Activated naive CD4-positive, alpha-beta T cell treated with anti-CD3 and anti-CD28 coated beads, Interleukin-2, amount 10 ng/mL, durations not matched to agents 7 days and 5 days (primary cell): ENCODE data around the gene NAXE.
A peak's percentile ranks its signal among the peaks of the same experiment; 100 is the strongest.
"Not testable (repeated sequence)": the region's sequence is repeated elsewhere in the genome, so short reads cannot be mapped to it uniquely, and the experiment has no call there.

Experiments used
- CTCF ChIA-PET: fragments of 350-600 bp; sonication (Branson Sonifier 250); formaldehyde crosslinking; loops from one replicate; lab custom pipeline; 2021; ENCODE audit warnings: antibody characterized with exemption; lab: Charles Lee
- DNase-seq: peaks from one replicate; pipeline ENCODE4 v3.0.0-alpha.2; 2020
- H3K27ac Mint-ChIP-seq: one replicate; pipeline ENCODE4 v1.8.0; 2021; ENCODE audit warnings: mild to moderate bottlenecking, moderate library complexity, mixed read lengths
- H3K27me3 Mint-ChIP-seq: one replicate; pipeline ENCODE4 v1.8.0; 2021; ENCODE audit warnings: mild to moderate bottlenecking, mixed read lengths
- H3K36me3 Mint-ChIP-seq: one replicate; pipeline ENCODE4 v1.8.0; 2021; ENCODE audit warnings: mixed read lengths
- H3K4me1 Mint-ChIP-seq: one replicate; pipeline ENCODE4 v1.8.0; 2021; ENCODE audit warnings: mixed read lengths
- H3K4me3 Mint-ChIP-seq: one replicate; pipeline ENCODE4 v1.8.0; 2021; ENCODE audit warnings: mild to moderate bottlenecking, moderate library complexity, mixed read lengths
- H3K9me3 Mint-ChIP-seq: one replicate; pipeline ENCODE4 v1.8.0; 2021; ENCODE audit warnings: mixed read lengths

The NAXE gene

DNA sequence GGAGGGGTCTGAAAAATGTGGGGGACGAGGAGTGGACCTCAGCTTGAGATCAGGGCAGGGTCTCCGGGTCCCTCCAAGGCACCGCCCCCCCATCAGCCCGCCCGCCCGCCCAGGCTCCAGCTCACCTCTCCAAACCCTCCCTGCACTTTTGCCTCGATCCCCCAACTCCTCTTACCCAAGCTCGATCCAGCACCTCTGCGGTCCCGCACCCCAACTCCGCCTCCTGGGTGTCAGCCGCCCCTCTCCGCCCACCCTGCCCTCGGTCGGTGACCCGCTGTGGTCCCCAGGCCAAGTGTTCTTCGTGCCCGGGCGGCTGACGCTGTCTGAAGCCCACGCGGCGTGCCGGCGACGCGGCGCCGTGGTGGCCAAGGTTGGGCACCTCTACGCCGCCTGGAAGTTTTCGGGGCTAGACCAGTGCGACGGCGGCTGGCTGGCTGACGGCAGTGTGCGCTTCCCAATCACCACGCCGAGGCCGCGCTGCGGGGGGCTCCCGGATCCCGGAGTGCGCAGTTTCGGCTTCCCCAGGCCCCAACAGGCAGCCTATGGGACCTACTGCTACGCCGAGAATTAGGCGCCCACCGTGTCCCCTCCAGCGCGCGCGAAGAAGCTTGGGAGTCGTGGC is 33.3 kb downstream of the NAXE start:
- DNase-seq: no peak
- no peak overlapping the region for H3K27ac Mint-ChIP-seq
- peaks cover 83% of the 10 kb centered on the region for H3K27me3 Mint-ChIP-seq
- H3K4me3 Mint-ChIP-seq: peak overlapping the region; percentile 15
- H3K36me3 Mint-ChIP-seq: no peaks in the 10 kb centered on the region
- CTCF ChIA-PET: interaction anchor here (0.8 to 11.6 kb wide), 25 partner anchors 10 to 265 kb away, joined by 3 to 264 read pairs (median 5); partner anchors contain the start of genes BCAN, CRABP2 and NES
- no peaks in the 10 kb centered on the region for H3K9me3 Mint-ChIP-seq
- H3K4me1 Mint-ChIP-seq: peaks cover 12% of the 10 kb centered on the region

DNA sequence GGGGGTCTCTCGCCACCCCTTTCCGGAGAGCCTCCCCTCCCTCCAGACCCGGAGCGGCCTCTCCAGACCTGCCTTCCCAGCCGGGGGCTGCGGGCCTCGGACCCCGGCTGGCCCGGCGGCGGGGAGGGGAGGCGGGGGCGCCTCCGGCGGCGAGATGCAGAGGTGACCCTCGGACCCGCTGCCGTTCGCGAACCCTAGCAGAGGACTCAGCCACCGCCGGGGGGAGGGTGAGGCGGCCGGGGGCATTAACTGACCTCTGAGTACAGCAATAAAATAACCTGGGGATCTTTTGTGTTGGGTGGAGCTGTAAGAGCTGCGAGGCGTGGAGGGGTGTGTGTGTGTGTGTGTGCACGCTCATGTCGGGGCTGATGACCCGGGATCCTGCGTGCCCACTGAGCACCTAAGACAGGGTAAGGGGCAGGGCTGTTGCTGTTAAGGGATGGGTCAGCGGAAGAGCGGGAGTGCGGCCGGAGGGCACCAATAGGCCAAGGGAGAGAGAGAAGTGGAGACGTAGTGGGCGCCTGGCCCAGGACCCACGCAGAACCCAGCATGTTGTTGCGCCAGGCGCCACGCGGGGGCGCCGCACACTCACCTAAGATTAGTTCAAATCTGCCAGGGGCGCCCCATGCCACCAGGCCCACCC is 34.0 kb downstream of the NAXE start:
- DNase-seq: peak; percentile 74
- CTCF ChIA-PET: interaction anchor here (0.9 to 11.6 kb wide), 10 partner anchors 8 to 265 kb away, joined by 3 to 264 read pairs (median 12); partner anchors contain the start of genes BCAN and NES
- Mint-ChIP-seq H3K4me1 (peaks cover 12% of the 10 kb centered on the region), H3K9me3 (no peaks in the 10 kb centered on the region), H3K4me3 (peak overlapping the region; percentile 4), H3K27ac (peak overlapping the region; percentile 31), H3K36me3 (no peaks in the 10 kb centered on the region), H3K27me3 (peaks cover 84% of the 10 kb centered on the region)

DNA sequence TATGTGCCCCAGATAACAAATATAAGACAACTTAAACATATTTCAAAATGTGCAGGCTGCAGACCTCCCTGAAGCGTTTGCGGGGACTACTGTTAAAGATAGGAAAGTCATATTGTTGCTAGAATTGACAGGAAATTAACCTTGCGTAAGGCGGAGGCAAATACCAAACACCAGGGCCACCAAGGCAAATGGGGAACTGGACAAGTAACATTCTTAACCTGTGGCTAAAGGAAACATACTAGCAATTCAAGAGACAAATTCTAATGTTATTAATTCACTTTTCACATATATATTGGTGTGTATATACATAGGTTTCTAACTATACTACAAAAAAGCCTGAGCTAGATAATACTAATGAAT is 34.5 kb downstream of the NAXE start:
- CTCF ChIA-PET: interaction anchor here (0.6 to 11.6 kb wide), 15 partner anchors 9 to 264 kb away, joined by 3 to 264 read pairs (median 8); partner anchors contain the start of genes BCAN and NES
- Mint-ChIP-seq H3K36me3 (no peaks in the 10 kb centered on the region), H3K4me1 (peaks cover 12% of the 10 kb centered on the region), H3K4me3 (no peak overlapping the region), H3K27me3 (peaks cover 84% of the 10 kb centered on the region), H3K9me3 (no peaks in the 10 kb centered on the region), H3K27ac (no peak overlapping the region)
- DNase-seq: no peak

DNA sequence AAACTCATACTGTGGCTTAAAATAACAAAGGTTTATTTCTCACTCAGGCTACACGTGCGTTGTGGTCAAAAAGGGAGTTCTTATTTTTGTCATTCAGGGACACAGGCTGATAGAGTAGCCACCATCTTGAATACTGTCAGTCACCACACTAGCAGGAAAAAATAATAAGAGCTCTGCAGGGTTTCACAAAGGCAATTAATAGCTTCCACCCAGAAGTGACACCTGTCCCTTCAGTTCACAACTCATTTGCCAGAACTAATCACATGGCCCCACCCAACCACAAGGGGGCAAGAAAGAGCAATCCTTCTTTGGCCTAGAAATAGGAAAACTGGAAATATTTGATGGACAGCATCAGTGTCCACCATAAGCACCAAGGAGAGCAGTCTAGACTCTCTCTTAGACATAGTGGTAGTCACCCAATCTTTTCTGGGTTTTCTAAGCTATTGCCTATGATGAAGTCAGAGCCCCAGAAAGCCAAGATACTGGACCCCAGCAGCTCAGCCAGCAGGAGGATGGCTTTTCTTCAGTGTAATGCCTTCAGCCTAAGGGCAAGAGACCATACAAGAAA is 35.8 kb downstream of the NAXE start:
- DNase-seq: peak; percentile 65
- CTCF ChIA-PET: interaction anchor here (0.6 to 11.6 kb wide), 28 partner anchors 10 to 490 kb away, joined by 3 to 264 read pairs (median 5); partner anchors contain the start of genes BCAN, CRABP2 and NES
- peaks cover 12% of the 10 kb centered on the region for H3K4me1 Mint-ChIP-seq
- H3K27me3 Mint-ChIP-seq: peaks cover 84% of the 10 kb centered on the region
- H3K4me3 Mint-ChIP-seq: no peak overlapping the region
- H3K36me3 Mint-ChIP-seq: no peaks in the 10 kb centered on the region
- H3K27ac Mint-ChIP-seq: no peak overlapping the region
- H3K9me3 Mint-ChIP-seq: no peaks in the 10 kb centered on the region

DNA sequence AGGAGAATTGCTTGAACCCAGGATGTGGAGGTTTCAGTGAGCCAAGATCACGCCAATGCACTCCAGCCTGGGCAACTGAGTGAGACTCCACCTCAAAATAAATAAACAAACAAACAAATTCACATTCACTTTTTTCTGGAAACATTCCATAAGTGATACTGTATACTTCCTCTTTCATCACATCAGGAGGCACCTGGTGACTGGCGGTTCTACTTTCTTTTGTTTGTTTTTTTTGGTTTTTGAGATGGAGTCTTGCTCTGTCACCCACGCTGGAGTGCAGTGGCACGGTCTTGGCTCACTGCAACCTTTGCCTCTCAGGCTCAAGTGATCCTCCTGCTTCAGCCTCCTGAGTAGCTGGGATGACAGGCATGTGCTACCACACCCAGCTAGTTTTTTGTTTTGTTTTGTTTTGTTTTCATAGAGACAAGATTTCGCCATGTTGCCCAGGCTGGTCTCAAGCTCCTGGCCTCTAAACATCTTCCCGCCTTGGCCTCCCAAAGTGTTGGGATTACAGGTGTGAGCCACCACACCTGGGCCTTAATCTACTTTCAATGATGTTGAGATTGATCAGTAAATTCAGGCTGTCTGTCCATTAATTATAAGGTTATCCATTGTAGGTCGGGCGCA is 38.4 kb downstream of the NAXE start:
- no peak for DNase-seq
- no peak overlapping the region for H3K27ac Mint-ChIP-seq

DNA sequence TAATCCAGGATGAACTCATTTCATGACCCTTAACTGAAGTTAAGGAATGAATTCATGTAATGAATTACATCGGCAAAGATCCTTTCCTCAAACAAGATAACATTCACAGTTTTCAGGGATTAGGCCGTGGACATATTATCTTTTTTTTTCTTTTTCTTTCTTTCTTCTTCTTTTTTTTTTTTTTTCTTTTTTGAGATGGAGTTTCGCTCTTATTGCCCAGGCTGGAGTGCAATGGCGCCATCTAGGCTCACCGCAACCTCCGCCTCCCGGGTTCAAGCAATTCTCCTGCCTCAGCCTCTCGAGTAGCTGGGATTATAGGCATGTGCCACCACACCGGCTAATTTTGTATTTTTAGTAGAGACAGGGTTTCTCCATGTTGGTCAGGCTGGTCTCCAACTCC is 39.6 kb downstream of the NAXE start:
- peaks cover 80% of the 10 kb centered on the region for H3K27me3 Mint-ChIP-seq
- H3K4me1 Mint-ChIP-seq, DNase-seq, H3K27ac Mint-ChIP-seq, H3K36me3 Mint-ChIP-seq, H3K9me3 Mint-ChIP-seq, H3K4me3 Mint-ChIP-seq: not testable (repeated sequence)
- CTCF ChIA-PET: interaction anchor here (0.6 to 11.6 kb wide), 6 partner anchors 12 to 258 kb away, joined by 3 to 264 read pairs (median 4); partner anchors contain the start of gene HAPLN2

More for the DNA sequence above, 38.4 kb downstream of the NAXE start:
- peaks cover 8% of the 10 kb centered on the region for H3K4me1 Mint-ChIP-seq
- H3K9me3 Mint-ChIP-seq: no peaks in the 10 kb centered on the region
- no peak overlapping the region for H3K4me3 Mint-ChIP-seq
- no peaks in the 10 kb centered on the region for H3K36me3 Mint-ChIP-seq
- peaks cover 82% of the 10 kb centered on the region for H3K27me3 Mint-ChIP-seq
- CTCF ChIA-PET: interaction anchor here (0.6 to 11.6 kb wide), 8 partner anchors 10 to 1398 kb away, joined by 3 to 264 read pairs (median 4); partner anchors contain the start of genes CRABP2 and HAPLN2

DNA sequence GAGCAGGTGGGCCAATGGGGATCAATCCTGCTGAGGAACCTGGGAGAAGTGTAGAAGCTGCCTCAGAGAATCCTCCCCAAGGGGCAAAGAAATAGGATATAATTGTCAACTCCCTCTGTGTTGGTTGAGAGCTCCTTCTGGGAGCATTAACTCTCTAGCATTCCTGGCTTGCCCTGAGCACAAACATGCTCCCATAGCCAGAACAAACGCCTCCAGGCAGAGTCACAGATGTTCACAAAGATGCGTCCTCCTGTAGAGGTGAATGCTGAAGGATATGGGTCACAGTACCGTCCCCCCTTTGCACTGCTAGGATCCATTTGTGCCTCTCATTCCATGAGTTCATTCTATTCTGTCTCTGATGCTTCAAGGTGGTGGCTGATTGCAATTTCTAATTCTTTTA is 40.8 kb downstream of the NAXE start:
- no peak for DNase-seq
- no peaks in the 10 kb centered on the region for H3K9me3 Mint-ChIP-seq
- peaks cover 87% of the 10 kb centered on the region for H3K27me3 Mint-ChIP-seq
- no peak overlapping the region for H3K27ac Mint-ChIP-seq
- H3K4me3 Mint-ChIP-seq: no peak overlapping the region
- H3K4me1 Mint-ChIP-seq: no peaks in the 10 kb centered on the region
- CTCF ChIA-PET: interaction anchor here (1.3 to 11.6 kb wide), 2 partner anchors 26 to 46 kb away, joined by 4 to 264 read pairs; no protein-coding TSS in a partner anchor
- H3K36me3 Mint-ChIP-seq: no peaks in the 10 kb centered on the region

DNA sequence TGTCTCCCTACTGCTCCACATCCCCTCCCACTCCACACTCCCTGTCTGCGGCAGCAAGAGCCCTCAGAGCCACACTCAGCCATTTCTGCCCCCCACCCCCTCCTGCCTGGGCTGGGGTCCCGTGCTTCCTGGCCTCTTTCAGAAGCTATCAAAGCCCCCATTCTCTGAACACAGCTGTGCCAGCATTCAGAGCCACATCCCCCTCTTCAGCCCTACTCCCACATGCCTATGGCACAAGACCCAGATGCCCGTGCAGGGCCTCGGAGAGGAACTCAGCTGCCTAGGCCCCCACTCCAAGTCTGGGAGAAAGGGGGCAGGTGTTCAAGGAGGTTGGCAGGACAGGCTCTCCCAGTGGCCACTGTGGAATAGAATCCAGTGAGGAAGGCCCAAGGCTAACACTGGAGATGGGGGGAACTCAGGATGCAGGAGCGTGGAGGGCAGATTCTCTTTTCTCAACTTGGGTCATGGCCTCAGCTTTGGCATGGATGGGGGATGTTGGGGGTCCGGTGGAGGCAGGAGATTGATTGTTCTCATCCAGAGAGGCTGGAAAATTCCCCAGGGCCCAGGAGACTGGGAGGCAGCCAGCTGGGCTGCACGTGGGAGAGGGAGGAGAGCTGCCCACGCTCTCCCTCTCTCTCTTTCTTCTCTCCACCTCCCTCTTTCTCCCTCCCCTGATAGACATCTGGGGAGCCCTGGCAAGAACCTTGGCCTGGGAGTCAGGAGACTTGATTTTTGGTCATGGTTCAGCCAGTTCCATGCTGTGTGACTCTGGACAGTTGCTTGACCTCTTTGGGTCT is 46.8 kb downstream of the NAXE start:
- Mint-ChIP-seq H3K4me1 (peaks cover 18% of the 10 kb centered on the region), H3K27me3 (peaks cover 89% of the 10 kb centered on the region), H3K27ac (no peak overlapping the region), H3K4me3 (no peak overlapping the region), H3K9me3 (no peaks in the 10 kb centered on the region), H3K36me3 (no peaks in the 10 kb centered on the region)
- CTCF ChIA-PET: interaction anchor here (0.9 kb wide), 1 partner anchor 14 kb away, joined by 3 read pairs; no protein-coding TSS in a partner anchor
- no peak for DNase-seq

DNA sequence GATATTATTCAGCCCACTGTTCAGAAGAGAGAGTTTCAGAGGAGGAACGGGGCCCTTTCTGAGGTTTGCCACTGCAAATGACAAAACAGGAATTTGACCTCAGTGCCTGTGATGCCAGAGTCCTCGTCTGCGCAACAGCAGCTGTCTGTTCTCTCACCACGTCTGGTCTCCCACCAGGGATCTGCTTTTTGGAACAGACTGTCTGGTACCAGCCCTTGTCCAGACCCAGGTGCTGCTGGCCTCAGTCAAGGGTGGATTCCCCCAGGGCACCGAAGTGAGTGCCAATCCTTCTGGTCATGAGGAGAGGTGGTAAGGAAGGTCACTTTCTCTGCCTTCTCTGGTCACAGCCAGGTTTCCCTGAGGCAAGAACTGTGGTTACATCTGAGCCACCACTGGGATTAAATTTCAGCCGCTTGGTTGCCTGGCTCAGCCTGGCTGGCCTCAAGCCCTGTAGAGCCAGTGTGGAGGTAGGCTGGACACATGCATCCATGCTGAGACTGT is 48.1 kb downstream of the NAXE start:
- no peaks in the 10 kb centered on the region for H3K36me3 Mint-ChIP-seq
- H3K9me3 Mint-ChIP-seq: no peaks in the 10 kb centered on the region
- DNase-seq: no peak
- no peak overlapping the region for H3K4me3 Mint-ChIP-seq
- peaks cover 91% of the 10 kb centered on the region for H3K27me3 Mint-ChIP-seq
- peaks cover 30% of the 10 kb centered on the region for H3K4me1 Mint-ChIP-seq
- no peak overlapping the region for H3K27ac Mint-ChIP-seq
- CTCF ChIA-PET: interaction anchor here (1.0 to 1.5 kb wide), 3 partner anchors 12 to 50 kb away, joined by 3 to 5 read pairs (median 4); no protein-coding TSS in a partner anchor

DNA sequence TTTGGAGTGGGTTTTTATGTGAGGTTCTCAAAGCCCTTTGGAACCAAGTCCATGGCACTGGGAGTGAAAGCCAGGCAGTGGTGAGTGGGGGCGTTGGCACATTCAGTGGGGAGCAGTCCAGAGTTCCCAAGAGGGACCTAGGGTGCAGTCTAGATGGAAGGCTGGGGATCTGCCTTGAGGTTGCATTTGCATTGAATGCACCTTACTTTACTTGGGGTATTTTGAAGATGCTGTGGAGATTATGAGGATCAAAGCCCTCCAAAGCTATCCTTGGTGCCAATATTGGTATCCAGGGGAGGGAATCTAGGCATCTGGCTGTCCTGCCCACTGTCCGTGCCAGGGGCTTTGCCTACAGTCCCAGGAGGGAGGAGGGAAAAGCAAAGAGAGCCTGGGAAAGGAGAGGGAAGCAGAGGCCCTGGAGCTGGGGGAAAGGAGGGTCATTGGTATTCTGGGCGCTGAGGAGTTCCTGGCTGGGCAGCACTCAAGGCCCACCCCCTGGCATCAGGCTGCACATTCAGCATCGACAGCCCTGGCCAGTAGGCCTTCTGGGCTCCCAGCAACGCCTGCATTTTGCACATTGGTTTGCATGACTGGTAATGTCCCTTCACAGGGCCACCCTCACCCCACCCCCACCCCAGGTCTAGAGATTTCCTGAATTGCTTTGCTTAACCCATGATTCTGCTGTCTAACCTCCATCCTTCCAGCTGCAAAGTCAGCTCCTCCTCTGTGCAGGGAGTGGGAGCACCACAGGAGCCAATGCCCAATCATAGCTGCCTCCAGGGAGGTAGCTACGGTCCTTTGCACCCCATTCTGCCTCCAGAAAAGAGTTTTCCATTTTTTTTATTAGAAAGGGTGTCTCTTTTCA is 49.5 kb downstream of the NAXE start:
- H3K4me1 Mint-ChIP-seq: peaks cover 33% of the 10 kb centered on the region
- no peaks in the 10 kb centered on the region for H3K9me3 Mint-ChIP-seq
- H3K36me3 Mint-ChIP-seq: no peaks in the 10 kb centered on the region
- no peak overlapping the region for H3K4me3 Mint-ChIP-seq
- DNase-seq: no peak
- H3K27me3 Mint-ChIP-seq: peaks cover 94% of the 10 kb centered on the region
- CTCF ChIA-PET: interaction anchor here (1.0 to 5.5 kb wide), 4 partner anchors 14 to 36 kb away, joined by 3 to 47 read pairs (median 10); no protein-coding TSS in a partner anchor
- no peak overlapping the region for H3K27ac Mint-ChIP-seq

DNA sequence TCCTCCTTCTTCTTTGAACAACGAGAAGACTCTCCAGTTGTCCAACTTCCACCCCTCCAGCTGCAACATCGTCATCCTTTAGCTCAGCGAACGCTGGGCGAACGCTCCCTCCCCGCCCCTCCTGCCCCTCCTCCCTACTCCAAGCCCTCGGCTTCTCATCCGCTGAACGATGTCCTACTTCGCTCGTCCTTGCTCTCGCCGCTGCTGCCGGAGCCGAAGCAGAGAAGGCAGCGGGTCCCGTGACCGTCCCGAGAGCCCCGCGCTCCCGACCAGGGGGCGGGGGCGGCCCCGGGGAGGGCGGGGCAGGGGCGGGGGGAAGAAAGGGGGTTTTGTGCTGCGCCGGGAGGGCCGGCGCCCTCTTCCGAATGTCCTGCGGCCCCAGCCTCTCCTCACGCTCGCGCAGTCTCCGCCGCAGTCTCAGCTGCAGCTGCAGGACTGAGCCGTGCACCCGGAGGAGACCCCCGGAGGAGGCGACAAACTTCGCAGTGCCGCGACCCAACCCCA is 50.2 kb downstream of the NAXE start, which contains the start of gene BCAN:
Gene BCAN, plus strand, starts transcription at position 357 of the 504 bp plus-strand sequence. CDS start 3,938 bp downstream, outside the sequence.
- no peak within 1 kb of the TSS for H3K4me3 Mint-ChIP-seq
- H3K4me1 Mint-ChIP-seq: peaks cover 33% of the 10 kb centered on the region
- peak; percentile 38 for DNase-seq
- H3K9me3 Mint-ChIP-seq: no peaks in the 10 kb centered on the region
- CTCF ChIA-PET: interaction anchor here (1.0 to 5.5 kb wide), 6 partner anchors 13 to 36 kb away, joined by 3 to 47 read pairs (median 3); no protein-coding TSS in a partner anchor
- H3K27me3 Mint-ChIP-seq: peaks cover 94% of the 10 kb centered on the region
- H3K36me3 Mint-ChIP-seq: no peaks in the 10 kb centered on the region
- peak within 1 kb of the TSS; percentile 68 for H3K27ac Mint-ChIP-seq
